GM23338 (cell line): Measurements from ENCODE around the gene PLEKHA8. TPM values are rescaled to one million over a fixed set of nuclear protein-coding genes. Genes with fewer than 3 reads are reported as not detected.

Experiments used
- JUNB ChIP-seq: IDR thresholded peaks from one replicate; pipeline ENCODE4 v1.6.1; 2016; ENCODE audit warnings: antibody characterized with exemption; ENCODE audit not compliant: unreplicated experiment
- NANOG ChIP-seq: IDR thresholded peaks from 2 replicates; pipeline ENCODE4 v1.6.1; 2016; ENCODE audit warnings: antibody characterized with exemption, borderline replicate concordance
- POLR2AphosphoS5 ChIP-seq: IDR thresholded peaks from 2 replicates; pipeline ENCODE4 v1.6.1; 2016; ENCODE audit warnings: antibody characterized with exemption, low read depth
- REST ChIP-seq: IDR thresholded peaks from one replicate; pipeline ENCODE4 v1.6.1; 2018; ENCODE audit warnings: antibody characterized with exemption; ENCODE audit not compliant: unreplicated experiment
- ZNF462 ChIP-seq: fragments of 250-450 bp; sonication (Bioruptor Pico); IDR thresholded peaks from 2 replicates; pipeline ENCODE4 v1.5.0; 2020; ENCODE audit warnings: mild to moderate bottlenecking, moderate library complexity
- polyA plus RNA-seq: library from polyadenylated mRNA; unstranded; fragments of >200 nt; fragmentation: Nextera tagmentation; extraction: Ambion mirVana; gene quantifications from 2 replicates; pipeline ENCODE4 v1.2.1, GENCODE V29; 2016
- total RNA-seq: library from RNA; depleted of rRNA; stranded (reverse); fragments of >200 nt; shearing (Covaris generic); gene quantifications from 2 replicates; pipeline ENCODE4 v1.2.3, GENCODE V29; 2014

The PLEKHA8 gene
- total and polyA plus RNA-seq, 2 experiments from 2014 or later: 11.6 to 44.9 TPM

GRCh38 chr7:30167901-30168300, 139.7 kb downstream of the PLEKHA8 start (continued):
- no peak for TF ChIP-seq ZNF462 (CRISPR knock-in tag)
- TF ChIP-seq REST: no peak
- no peak for TF ChIP-seq NANOG
- no peak for TF ChIP-seq JUNB
- no peak for TF ChIP-seq POLR2AphosphoS5
